GM12878 (cell line): ENCODE results near the gene RTP5. TPM values are rescaled to one million over a fixed set of nuclear protein-coding genes. Genes with fewer than 3 reads are reported as not detected.

ENCODE experiments used
- ATAC-seq: fragments of 200-7000 bp; cut with Tn5 transposase; 3 replicates; pipeline ENCODE4 v1.9.1; 2020; ENCODE audit warnings: mild to moderate bottlenecking, moderate library complexity
- BruUV-seq: library from RNA; stranded (reverse); fragments of 400-500 nt; replicated peaks from 2 replicates; lab custom pipeline; 2021; lab: Mats Ljungman, UMichigan
- CTCF ChIA-PET: fragments of 300-600 bp; sonication (Branson Sonifier 250); formaldehyde crosslinking; extraction: SDS; loops from one replicate; lab custom pipeline; 2021; ENCODE audit warnings: inconsistent platforms; lab: Yijun Ruan, JAX
- POLR2A ChIA-PET: fragments of 350-600 bp; formaldehyde crosslinking; extraction: SDS; loops from one replicate; lab custom pipeline; 2021; ENCODE audit warnings: inconsistent platforms; lab: Charles Lee
- RAD21 ChIA-PET: fragments of 300-600 bp; sonication (Branson Sonifier 250); formaldehyde crosslinking; loops from one replicate; lab custom pipeline; 2023; ENCODE audit warnings: antibody characterized with exemption; ENCODE audit not compliant: unreplicated experiment; lab: Charles Lee
- SMC1A ChIA-PET: fragments of 300-600 bp; sonication (Branson Sonifier 250); formaldehyde crosslinking; loops from one replicate; lab custom pipeline; 2023; ENCODE audit not compliant: unreplicated experiment, uncharacterized antibody; lab: Charles Lee
- DNase-seq: peaks from one replicate; pipeline ENCODE4 v3.0.0-alpha.2; 2011; ENCODE audit warnings: low read depth, low spot score
- FAIRE-seq: peaks from 3 replicates; lab custom pipeline; 2011; peaks lifted over from hg19 to GRCh38; lab: Jason Lieb, UNC
- H2AFZ ChIP-seq: 2 replicates; pipeline ENCODE4 v1.6.0; 2011; ENCODE audit warnings: low read depth, low read length, control low read depth; ENCODE audit not compliant: control insufficient read depth
- H3K27ac ChIP-seq: 2 replicates; pipeline ENCODE4 v1.5.1; 2011; ENCODE audit warnings: control low read depth; ENCODE audit not compliant: control insufficient read depth, insufficient read depth
- H3K27me3 ChIP-seq, 2 experiments: replicated peaks in 1 of 2; 2 replicates each; pipeline versions ENCODE4 v1.6.0 to v1.6.1; 2011; ENCODE audit warnings: low read length in 1 of 2; ENCODE audit not compliant: control insufficient read depth in 2 of 2, insufficient read depth in 2 of 2
- H3K36me3 ChIP-seq, 2 experiments: 2 replicates each; pipeline ENCODE4 v1.5.1; 2011; ENCODE audit warnings: low read length in 1 of 2; ENCODE audit not compliant: control insufficient read depth in 2 of 2, insufficient read depth in 2 of 2
- H3K4me1 ChIP-seq: 2 replicates; pipeline ENCODE4 v1.6.1; 2011; ENCODE audit warnings: mild to moderate bottlenecking, low read length, moderate library complexity, mixed read lengths; ENCODE audit not compliant: control insufficient read depth, insufficient read depth
- H3K4me2 ChIP-seq: 2 replicates; pipeline ENCODE4 v1.6.0; 2011; ENCODE audit warnings: control low read depth; ENCODE audit not compliant: control insufficient read depth, insufficient read depth
- H3K4me3 ChIP-seq: fragments of 200-600 bp; sonication (generic); 2 replicates; pipeline ENCODE4 v1.5.1; 2016
- H3K79me2 ChIP-seq: 2 replicates; pipeline ENCODE4 v1.6.0; 2011; ENCODE audit warnings: low read length; ENCODE audit not compliant: control insufficient read depth, insufficient read depth
- H3K9ac ChIP-seq: 2 replicates; pipeline ENCODE4 v1.8.0; 2011; ENCODE audit warnings: low read length, control low read depth, mixed read lengths; ENCODE audit not compliant: control insufficient read depth, insufficient read depth
- H3K9me3 ChIP-seq: replicated peaks from 3 replicates; pipeline ENCODE4 v1.5.1; 2011; ENCODE audit warnings: mild to moderate bottlenecking, low read length; ENCODE audit not compliant: control insufficient read depth, insufficient read depth
- H4K20me1 ChIP-seq: 2 replicates; pipeline ENCODE4 v1.6.0; 2011; ENCODE audit not compliant: control insufficient read depth, insufficient read depth
- CUX1 ChIP-seq: IDR thresholded peaks from 2 replicates; pipeline ENCODE4 v1.6.1; 2012; ENCODE audit warnings: improper control_type of control experiment, low read depth, low read length; ENCODE audit not compliant: insufficient replicate concordance
- EP300 ChIP-seq, 2 experiments: fragments of 150-350 bp in 1 of 2; IDR thresholded peaks; 2 replicates each; pipeline ENCODE4 v1.6.1; 2011 to 2012; ENCODE audit warnings: low read depth in 2 of 2, low read length in 2 of 2, borderline replicate concordance in 1 of 2, improper control_type of control experiment in 1 of 2, inconsistent platforms in 1 of 2; ENCODE audit not compliant: control insufficient read depth in 1 of 2
- HDAC6 ChIP-seq: fragments of 200-600 bp; sonication (generic); IDR thresholded peaks from one replicate; pipeline ENCODE4 v1.8.0; 2017; ENCODE audit warnings: antibody characterized with exemption; ENCODE audit not compliant: unreplicated experiment
- MTA2 ChIP-seq: fragments of 450-650 bp; IDR thresholded peaks from 2 replicates; pipeline ENCODE4 v1.6.1; 2016; ENCODE audit warnings: low read depth, mild to moderate bottlenecking, moderate library complexity
- TARDBP ChIP-seq: IDR thresholded peaks from 2 replicates; pipeline ENCODE4 v1.6.1; 2016; ENCODE audit warnings: borderline replicate concordance
- WGBS: methylation state at CpG from one replicate; pipeline ENCODE4 v1.1.6; 2016; ENCODE audit warnings: low lambda C conversion rate; ENCODE audit not compliant: insufficient replicate concordance, insufficient coverage; ENCODE audit errors: missing lambda C conversion rate; 5-methylcytosine and 5-hydroxymethylcytosine counted together
- in situ Hi-C: fragments of 300-500 bp; cut with MboI; formaldehyde crosslinking; loops from 9 replicates; pipeline ENCODE4 v1.14.3; 2018; ENCODE audit warnings: mixed read lengths
- intact Hi-C: fragments of 100-400 bp; cut with micrococcal nuclease; formaldehyde crosslinking; loops from one replicate; pipeline ENCODE4 v1.14.2; 2022; ENCODE audit not compliant: unreplicated experiment
- polyA plus RNA-seq, 11 experiments: library from polyadenylated mRNA; depleted of rRNA in 4 of 11; unstranded in 6 of 11; stranded (reverse) in 5 of 11; fragments of >200 nt; fragmentation: Nextera tagmentation in 4 of 11; fragmentation: Illumina TruSeq in 1 of 11; extraction: Ambion mirVana in 4 of 11; extraction: Trizol in 1 of 11; gene quantifications; 1 replicate in 1 of 11; 2 replicates in 10 of 11; pipeline versions ENCODE4 v1.2.1 to v1.2.3, GENCODE V29; 2011 to 2016; ENCODE audit warnings: inconsistent platforms in 2 of 11, missing spikeins in 2 of 11, low read depth in 1 of 11
- total RNA-seq, 4 experiments: library from RNA; depleted of rRNA in 3 of 4; stranded (reverse); fragments of >200 nt in 3 of 4; fragmentation: Illumina TruSeq in 1 of 4; extraction: Trizol in 1 of 4; gene quantifications; 2 replicates each; pipeline versions ENCODE4 v1.2.1 to v1.2.3, GENCODE V29; 2013 to 2021

RTP5 gene
- total and polyA plus RNA-seq, 10 of the 15 experiments (the other 5 are each of a cell fraction or from before 2014, with no cell fraction given): 0.05 TPM; not detected in 9

GRCh38 chr2:241857041-241857541 lies 12.4 kb upstream of the RTP5 start:
- CTCF ChIA-PET: no interaction called here
- no TSS peak for BruUV-seq
- H3K4me2 ChIP-seq: peak overlapping the region; percentile 27
- no peak overlapping the region for H3K4me3 ChIP-seq
- H2AFZ ChIP-seq: no peak overlapping the region
- H3K9me3 ChIP-seq: no peaks in the 10 kb centered on the region
- intact Hi-C loops (no loop called here), in situ Hi-C loops (no loop called here)
- RAD21 ChIA-PET: no interaction called here
- TF ChIP-seq MTA2: no peak
- TF ChIP-seq TARDBP: no peak
- TF ChIP-seq HDAC6: no peak
- no peak for TF ChIP-seq CUX1
- no peak for TF ChIP-seq EP300 (IDR thresholded peaks at IDR 0.05; ENCODE audit: borderline replicate concordance in 1 of 2, control insufficient read depth in 1 of 2, low read depth in 2 of 2, low read length in 2 of 2)
- no peaks in the 10 kb centered on the region for H4K20me1 ChIP-seq
- no peak for ATAC-seq
- POLR2A ChIA-PET: no interaction called here
- no peak overlapping the region for H3K9ac ChIP-seq
- 87% methylated on average over 21 of the region's 28 CpGs for WGBS
- no peaks in the 10 kb centered on the region for H3K36me3 ChIP-seq
- H3K79me2 ChIP-seq: peaks cover 7% of the 10 kb centered on the region
- no peak for DNase-seq
- H3K27me3 ChIP-seq: no peaks in the 10 kb centered on the region
- peaks cover 25% of the 10 kb centered on the region for H3K4me1 ChIP-seq
- no peak for FAIRE-seq
- H3K27ac ChIP-seq: no peak overlapping the region
- SMC1A ChIA-PET: no interaction called here
